ENCODE results near the gene ZFP14. TPM values are rescaled to one million over a fixed set of nuclear protein-coding genes. Genes with fewer than 3 reads are reported as not detected.
"Not testable (repeated sequence)": the region's sequence is repeated elsewhere in the genome, so short reads cannot be mapped to it uniquely, and the experiment has no call there.

Gene ZFP14
- total RNA-seq, 1 experiment from 2014 or later: 9.4 TPM

GRCh38 chr19:36340786-36341372, 38.1 kb downstream of the ZFP14 start:
- no peak for DNase-seq (ENCODE audit: low spot score)
- in situ Hi-C loops (cut with HindIII; ENCODE audit: low sequenced_read_pairs): no loop called here

GRCh38 chr19:36331353-36332228, 47.4 kb downstream of the ZFP14 start:
- peak; percentile 99 for DNase-seq (ENCODE audit: low spot score)
- in situ Hi-C loops (cut with HindIII; ENCODE audit: low sequenced_read_pairs): no loop called here

- in situ Hi-C loops (cut with HindIII; ENCODE audit: low sequenced_read_pairs): no loop called here
- no peak for DNase-seq (ENCODE audit: low spot score)
Observed at GRCh38 chr19:36330216-36330615, 48.8 kb downstream of the ZFP14 start.

GRCh38 chr19:36329534-36329933, 49.5 kb downstream of the ZFP14 start:
- DNase-seq (ENCODE audit: low spot score); in situ Hi-C loops (cut with HindIII; ENCODE audit: low sequenced_read_pairs): not testable (repeated sequence)

GRCh38 chr19:36326649-36327048, 52.4 kb downstream of the ZFP14 start:
- in situ Hi-C loops (cut with HindIII; ENCODE audit: low sequenced_read_pairs); DNase-seq (ENCODE audit: low spot score): not testable (repeated sequence)

- DNase-seq (ENCODE audit: low spot score); in situ Hi-C loops (cut with HindIII; ENCODE audit: low sequenced_read_pairs): not testable (repeated sequence)
Observed at GRCh38 chr19:36315164-36315563, 63.8 kb downstream of the ZFP14 start.

- in situ Hi-C loops (cut with HindIII; ENCODE audit: low sequenced_read_pairs); DNase-seq (ENCODE audit: low spot score): not testable (repeated sequence)
Observed at GRCh38 chr19:36314053-36314452, 64.9 kb downstream of the ZFP14 start.

GRCh38 chr19:36311098-36311760, 67.8 kb downstream of the ZFP14 start:
- in situ Hi-C loops (cut with HindIII; ENCODE audit: low sequenced_read_pairs); DNase-seq (ENCODE audit: low spot score): not testable (repeated sequence)

- DNase-seq (ENCODE audit: low spot score); in situ Hi-C loops (cut with HindIII; ENCODE audit: low sequenced_read_pairs): not testable (repeated sequence)
Observed at GRCh38 chr19:36310416-36310990, 68.5 kb downstream of the ZFP14 start.

- DNase-seq (ENCODE audit: low spot score); in situ Hi-C loops (cut with HindIII; ENCODE audit: low sequenced_read_pairs): not testable (repeated sequence)
Observed at GRCh38 chr19:36309759-36310158, 69.2 kb downstream of the ZFP14 start.

- DNase-seq (ENCODE audit: low spot score); in situ Hi-C loops (cut with HindIII; ENCODE audit: low sequenced_read_pairs): not testable (repeated sequence)
Observed at GRCh38 chr19:36309309-36309708, 69.7 kb downstream of the ZFP14 start.

- DNase-seq (ENCODE audit: low spot score); in situ Hi-C loops (cut with HindIII; ENCODE audit: low sequenced_read_pairs): not testable (repeated sequence)
Observed at GRCh38 chr19:36292317-36292716, 86.7 kb downstream of the ZFP14 start.

Other genes starting within 250 kb of the ZFP14 start
- 266 and 370 TPM in 2 replicates for gene CAPNS1, start 239.1 kb downstream of the ZFP14 start, total RNA-seq (2014; rRNA removed; shearing (Covaris generic))
- gene COX7A1, start 226.8 kb downstream of the ZFP14 start, total RNA-seq (2014; rRNA removed; shearing (Covaris generic)): not detected in 2 replicates
- gene ZNF565, start 164.5 kb downstream of the ZFP14 start, total RNA-seq (2014; rRNA removed; shearing (Covaris generic)): 0.74 and 3.5 TPM in 2 replicates
- 35.3 and 84.9 TPM in 2 replicates for gene ZNF146, start 164.1 kb downstream of the ZFP14 start, total RNA-seq (2014; rRNA removed; shearing (Covaris generic))
- gene ZFP82, start 39.4 kb upstream of the ZFP14 start, total RNA-seq (2014; rRNA removed; shearing (Covaris generic)): 3.6 and 4.8 TPM in 2 replicates
- 14.1 and 15.8 TPM in 2 replicates for gene ZNF566, start 110.4 kb upstream of the ZFP14 start, total RNA-seq (2014; rRNA removed; shearing (Covaris generic))
- 7.0 and 69.0 TPM in 2 replicates for gene ZNF260, start 149.1 kb upstream of the ZFP14 start, total RNA-seq (2014; rRNA removed; shearing (Covaris generic))
- 7.8 and 8.9 TPM in 2 replicates for gene ZNF529, start 194.1 kb upstream of the ZFP14 start, total RNA-seq (2014; rRNA removed; shearing (Covaris generic))
- gene ZNF382, start 226.1 kb upstream of the ZFP14 start, total RNA-seq (2014; rRNA removed; shearing (Covaris generic)): 5.7 and 16.4 TPM in 2 replicates

All from G401 (cell line).